GM12892 (cell line): Measurements from ENCODE around the gene DEFB124.

Experiments
- POLR2A ChIP-seq: IDR thresholded peaks from 2 replicates; pipeline ENCODE4 v1.6.1; 2011; ENCODE audit warnings: low read depth, low read length, control low read depth
- POLR2AphosphoS5 ChIP-seq: IDR thresholded peaks from 2 replicates; pipeline ENCODE4 v1.6.1; 2011; ENCODE audit warnings: low read depth, low read length, control low read depth
- TAF1 ChIP-seq: IDR thresholded peaks from 2 replicates; pipeline ENCODE4 v1.6.1; 2011; ENCODE audit warnings: low read depth, mild to moderate bottlenecking, control low read depth, low read length, borderline replicate concordance

- TF ChIP-seq POLR2AphosphoS5 (no peak), POLR2A (no peak), TAF1 (no peak)
Observed at GRCh38 chr20:31454361-31454760, 20.6 kb downstream of the DEFB124 start.
